HG02938 (cell line): ENCODE data around the gene MRPL45.
"Not testable (repeated sequence)": the region's sequence is repeated elsewhere in the genome, so short reads cannot be mapped to it uniquely, and the experiment has no call there.

Experiments
- ATAC-seq: cut with Tn5 transposase; IDR thresholded peaks from one replicate; pipeline ENCODE4 v1.9.1; 2021; ENCODE audit warnings: mild to moderate bottlenecking, moderate library complexity; ENCODE audit not compliant: unreplicated experiment

MRPL45 gene

GRCh38 chr17:38296834-38297517, at the start of gene MRPL45:
MRPL45 (plus strand) TSS chr17:38297168; CDS start chr17:38297184, 16 bp downstream.
- ATAC-seq: peak; percentile 96

- not testable (repeated sequence) for ATAC-seq
Measured at GRCh38 chr17:38253191-38253590, 43.8 kb upstream of the MRPL45 start.

GRCh38 chr17:38254357-38254756, 42.6 kb upstream of the MRPL45 start:
- ATAC-seq: not testable (repeated sequence)

- peak; percentile 55 for ATAC-seq
Measured at GRCh38 chr17:38257013-38257621, 39.9 kb upstream of the MRPL45 start.

- ATAC-seq: not testable (repeated sequence)
Measured at GRCh38 chr17:38265974-38266506, 30.9 kb upstream of the MRPL45 start.

GRCh38 chr17:38266571-38266970, 30.4 kb upstream of the MRPL45 start:
- not testable (repeated sequence) for ATAC-seq

GRCh38 chr17:38268138-38268537, 28.8 kb upstream of the MRPL45 start:
- ATAC-seq: not testable (repeated sequence)

- ATAC-seq: not testable (repeated sequence)
Measured at GRCh38 chr17:38269045-38269444, 27.9 kb upstream of the MRPL45 start.

- not testable (repeated sequence) for ATAC-seq
Measured at GRCh38 chr17:38269552-38269951, 27.4 kb upstream of the MRPL45 start.

- ATAC-seq: not testable (repeated sequence)
Measured at GRCh38 chr17:38285994-38286393, 11.0 kb upstream of the MRPL45 start.

- ATAC-seq: not testable (repeated sequence)
Measured at GRCh38 chr17:38286501-38287091, 10.4 kb upstream of the MRPL45 start.

- not testable (repeated sequence) for ATAC-seq
Measured at GRCh38 chr17:38288217-38288827, 8.6 kb upstream of the MRPL45 start.

GRCh38 chr17:38289760-38290159, 7.2 kb upstream of the MRPL45 start:
- ATAC-seq: not testable (repeated sequence)

GRCh38 chr17:38295602-38296365, 1.2 kb upstream of the MRPL45 start:
- ATAC-seq: not testable (repeated sequence)

GRCh38 chr17:38315497-38315896, 18.5 kb downstream of the MRPL45 start:
- ATAC-seq: no peak

- no peak for ATAC-seq
Measured at GRCh38 chr17:38317081-38317480, 20.1 kb downstream of the MRPL45 start.

GRCh38 chr17:38320482-38320881, 23.5 kb downstream of the MRPL45 start:
- ATAC-seq: no peak

- no peak for ATAC-seq
Measured at GRCh38 chr17:38322156-38322779, 25.3 kb downstream of the MRPL45 start.

GRCh38 chr17:38322897-38323296, 25.9 kb downstream of the MRPL45 start:
- no peak for ATAC-seq

- no peak for ATAC-seq
Measured at GRCh38 chr17:38324141-38324697, 27.3 kb downstream of the MRPL45 start.
